WTC11 (cell line): ENCODE measurements around the gene MRTFA.

ENCODE experiments used
- ETV6 ChIP-seq: sonication (generic); formaldehyde crosslinking; IDR thresholded peaks from 2 replicates; pipeline ENCODE4 v1.8.1; 2022; ENCODE audit warnings: mild to moderate bottlenecking, missing genetic modification reagents
- GABPB1 ChIP-seq: sonication (generic); formaldehyde crosslinking; IDR thresholded peaks from 2 replicates; pipeline ENCODE4 v1.8.1; 2023; ENCODE audit warnings: mild to moderate bottlenecking, missing genetic modification reagents
- ZNF263 ChIP-seq: sonication (generic); formaldehyde crosslinking; IDR thresholded peaks from 2 replicates; pipeline ENCODE4 v1.8.1; 2022; ENCODE audit warnings: low read depth, mild to moderate bottlenecking, moderate library complexity, missing genetic modification reagents

- TF ChIP-seq ZNF263, result no peak
- no peak for TF ChIP-seq GABPB1 (CRISPR knock-in tag)
- TF ChIP-seq ETV6 (CRISPR knock-in tag), result no peak
Measured at GRCh38 chr22:40585310-40585751, 51.2 kb downstream of the MRTFA start.
